DMS153 treated with DMSO at 0.1 percent for 48 hours (cell line): ENCODE measurements around the gene KLHL3.
"Not testable (repeated sequence)": the region's sequence is repeated elsewhere in the genome, so short reads cannot be mapped to it uniquely, and the experiment has no call there.

Source experiments
- DNase-seq: peaks from one replicate; lab custom pipeline; 2025; ENCODE audit not compliant: unreplicated experiment; lab: John Stamatoyannopoulos, UW

The KLHL3 gene

DNA sequence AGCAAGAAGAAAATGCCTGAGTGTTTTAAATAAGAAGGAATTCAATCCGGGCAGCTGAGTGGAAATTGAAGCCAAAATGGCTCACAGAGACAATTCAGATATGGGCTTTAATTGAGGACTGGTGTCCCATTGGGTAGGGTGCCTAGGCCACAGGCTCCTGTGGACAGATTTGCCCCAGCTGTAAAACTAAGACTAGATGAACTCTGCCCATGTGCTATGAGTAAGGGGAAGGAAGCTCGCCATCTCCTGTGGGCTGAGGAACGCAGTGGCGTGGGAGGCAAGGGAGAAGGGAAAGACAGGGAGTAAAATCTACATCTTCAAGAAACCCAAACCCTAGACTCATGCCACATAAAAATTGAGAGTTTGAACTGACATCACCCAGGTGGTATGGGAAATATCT, 66.1 kb downstream of the KLHL3 start:
- no peak for DNase-seq

- DNase-seq = no peak
Observed at GRCh38 chr5:137668637-137669036, 67.3 kb downstream of the KLHL3 start.

DNA sequence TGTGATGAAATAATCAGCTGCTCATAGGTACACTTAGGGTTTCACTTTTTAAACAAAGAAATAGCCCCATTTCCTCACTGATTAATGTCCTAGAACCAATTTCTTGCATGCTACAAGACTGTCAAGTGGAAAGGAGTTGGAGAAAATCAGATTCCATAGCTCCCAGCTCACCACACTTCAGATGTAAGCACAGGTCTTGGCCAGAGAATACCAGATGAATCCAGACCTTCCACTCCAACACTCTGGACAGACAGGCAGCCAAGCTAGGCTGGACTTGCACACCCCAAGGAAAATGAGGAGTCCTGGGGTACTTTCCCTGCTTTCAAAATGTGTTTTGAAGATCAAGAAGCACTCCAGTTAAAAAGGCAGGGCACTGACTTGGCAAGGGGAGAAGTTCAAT, 68.5 kb downstream of the KLHL3 start:
- no peak for DNase-seq

DNA sequence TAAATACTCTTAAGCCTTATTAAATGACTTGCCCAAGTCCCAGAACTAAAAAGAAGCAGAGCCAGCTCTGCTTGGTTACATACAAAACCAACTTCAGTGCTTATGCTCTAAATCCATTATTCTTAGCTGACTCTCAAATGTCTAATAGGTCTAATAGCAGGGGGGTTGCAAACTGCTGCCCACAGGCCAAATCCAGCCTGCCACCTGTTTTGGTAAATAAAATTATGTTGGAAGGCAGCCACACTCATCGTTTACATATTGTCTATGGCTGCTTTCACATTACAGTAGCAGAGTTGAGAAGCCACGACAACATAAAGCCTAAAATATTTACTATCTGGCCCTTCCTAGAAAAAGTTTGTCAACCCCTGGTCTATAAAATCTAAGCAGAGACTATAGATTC, 69.0 kb downstream of the KLHL3 start:
- no peak for DNase-seq

DNA sequence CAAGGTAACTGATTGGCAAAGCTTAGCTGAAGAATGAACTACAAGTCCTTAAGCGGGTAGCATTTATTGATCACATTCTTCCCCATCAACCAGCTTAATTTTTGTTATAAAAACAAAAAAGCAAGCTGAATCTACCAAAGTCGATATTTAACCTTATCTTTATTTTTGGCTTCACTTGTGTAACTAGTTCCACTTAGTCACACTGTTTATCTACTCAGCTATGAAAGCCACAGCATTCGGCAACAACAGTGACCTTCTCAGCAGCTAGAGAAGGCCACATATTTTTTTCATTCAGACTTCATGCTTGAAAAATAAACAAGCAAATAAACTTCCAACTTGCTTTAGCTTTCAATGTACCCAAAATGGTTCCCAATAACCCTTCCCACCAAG, 69.4 kb downstream of the KLHL3 start:
- no peak for DNase-seq

GRCh38 chr5:137665678-137666460, 70.0 kb downstream of the KLHL3 start:
- DNase-seq = no peak

DNA sequence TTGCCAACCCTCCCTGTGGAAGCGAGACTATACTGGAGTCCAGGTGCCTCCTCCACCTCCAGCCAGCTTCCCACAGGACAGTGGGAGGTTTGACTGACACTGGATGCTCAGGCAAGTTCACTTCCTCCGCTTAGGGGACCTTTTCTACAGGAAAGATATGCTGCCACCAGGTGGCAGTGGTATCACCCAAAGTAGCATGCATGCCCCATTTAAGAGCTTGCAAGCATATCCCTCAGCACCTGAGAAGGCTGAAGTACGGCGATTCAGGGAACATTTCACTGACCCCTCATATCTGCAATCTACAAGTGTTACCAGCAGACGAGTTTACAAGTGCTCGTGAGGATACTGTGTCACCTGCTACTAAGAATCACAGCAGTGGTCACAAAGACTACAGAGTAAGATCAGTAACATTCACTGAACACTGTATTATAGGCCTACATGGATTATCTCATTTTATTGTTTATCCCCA, 75.5 kb downstream of the KLHL3 start:
- peak; percentile 10 for DNase-seq

DNA sequence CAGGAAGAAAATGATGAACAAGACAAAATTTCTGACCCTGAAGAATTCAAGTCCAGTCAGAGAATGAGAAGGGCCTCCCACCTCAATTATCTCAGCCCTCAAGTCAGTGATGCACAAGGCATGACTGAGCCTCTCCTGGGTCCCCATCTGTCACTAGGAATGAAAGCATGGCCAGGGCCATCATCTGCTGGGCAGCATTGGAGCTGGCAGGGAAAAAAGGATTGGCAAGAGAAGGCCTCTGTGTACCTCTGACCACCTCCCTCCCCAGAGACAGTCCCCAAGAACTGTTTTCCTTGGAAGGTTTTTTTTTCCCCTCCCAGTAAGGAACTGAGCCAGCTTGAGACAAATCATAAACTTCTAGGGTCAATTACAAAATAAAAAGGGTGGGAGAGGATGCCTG, 76.7 kb downstream of the KLHL3 start:
- no peak for DNase-seq

DNA sequence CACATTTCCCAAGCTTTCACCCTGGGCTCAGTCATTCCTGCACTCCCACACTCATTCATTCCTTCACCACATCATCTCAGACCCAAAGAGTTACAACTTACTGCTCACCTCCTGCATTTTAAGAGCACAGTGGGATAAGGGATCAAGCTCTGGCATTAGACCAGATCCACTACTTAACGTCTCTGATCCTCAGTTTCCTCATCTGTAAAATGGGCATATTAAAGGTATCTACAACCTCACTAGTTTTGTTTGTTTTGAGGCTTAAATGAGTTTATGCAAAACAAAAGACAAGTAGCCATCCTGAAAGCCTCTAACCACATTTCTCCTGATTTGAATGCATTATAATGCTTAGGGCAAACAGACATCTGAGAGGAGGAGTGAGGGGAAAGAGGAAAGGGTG, 77.6 kb downstream of the KLHL3 start:
- DNase-seq = no peak

- no peak for DNase-seq
Observed at GRCh38 chr5:137657073-137657472, 78.8 kb downstream of the KLHL3 start.

DNA sequence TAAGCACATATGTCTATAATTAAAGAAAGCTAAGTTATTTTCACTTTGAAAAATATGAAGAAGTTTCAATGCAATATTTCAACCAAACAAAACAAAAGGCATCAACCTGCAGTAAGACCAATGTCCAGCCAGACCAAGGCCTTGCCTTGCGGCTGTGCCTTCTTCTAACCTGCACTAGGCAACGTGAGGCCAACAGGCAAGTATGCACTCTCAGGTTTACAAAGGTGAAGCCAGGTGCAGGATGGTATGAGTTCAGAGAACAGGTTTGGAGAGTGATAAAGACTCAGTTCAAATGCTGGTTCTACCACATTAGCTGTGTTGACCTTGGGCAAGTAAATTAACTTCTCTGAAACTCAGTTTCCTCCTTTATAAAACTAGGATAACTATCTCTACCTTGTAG, 79.3 kb downstream of the KLHL3 start:
- no peak for DNase-seq

- DNase-seq = no peak
Observed at GRCh38 chr5:137651022-137651421, 84.9 kb downstream of the KLHL3 start.

- DNase-seq = no peak
Observed at GRCh38 chr5:137649228-137649935, 86.5 kb downstream of the KLHL3 start.

DNA sequence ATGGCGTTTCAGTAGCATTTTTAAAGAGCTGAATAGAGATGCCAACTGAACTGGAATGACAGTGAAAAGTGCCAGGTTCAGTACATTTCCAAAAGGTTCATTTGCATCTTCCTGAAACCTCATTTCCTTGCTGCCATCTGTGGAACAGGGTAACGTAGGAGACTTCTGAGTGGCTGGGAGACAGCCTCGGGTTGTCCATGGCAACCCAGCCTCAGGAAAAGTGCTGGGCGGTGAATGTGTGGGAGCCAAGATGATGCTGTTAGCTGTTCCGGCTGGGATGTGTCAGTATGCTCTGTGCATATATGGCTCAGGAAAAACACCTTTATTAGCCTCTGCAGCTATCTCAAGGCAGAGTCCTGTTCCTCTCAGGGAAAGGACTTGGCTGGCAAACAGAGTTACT, 87.5 kb downstream of the KLHL3 start:
- DNase-seq = no peak

DNA sequence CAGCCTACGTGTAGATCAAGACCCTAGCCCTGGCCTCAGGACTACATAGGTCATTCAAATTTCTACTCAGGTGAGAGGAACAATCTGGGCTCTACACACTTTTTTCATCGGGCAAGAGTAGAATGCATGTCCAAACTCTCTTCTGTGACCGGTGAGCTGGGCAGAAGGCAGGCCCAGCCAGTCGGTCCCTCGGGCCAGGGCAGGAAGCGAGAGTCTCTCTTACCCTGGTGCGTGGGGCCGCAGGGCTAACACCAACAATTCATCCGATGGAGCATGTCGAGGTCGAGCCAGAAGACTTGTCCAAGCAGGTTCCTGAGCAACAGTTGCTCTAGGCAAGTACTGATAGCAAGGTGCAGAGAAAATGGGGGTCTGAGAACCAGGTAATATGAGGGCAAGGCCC, 88.5 kb downstream of the KLHL3 start:
- no peak for DNase-seq

GRCh38 chr5:137646761-137647160, 89.1 kb downstream of the KLHL3 start:
- no peak for DNase-seq

- DNase-seq = not testable (repeated sequence)
Observed at GRCh38 chr5:137643081-137643480, 92.8 kb downstream of the KLHL3 start.

DNA sequence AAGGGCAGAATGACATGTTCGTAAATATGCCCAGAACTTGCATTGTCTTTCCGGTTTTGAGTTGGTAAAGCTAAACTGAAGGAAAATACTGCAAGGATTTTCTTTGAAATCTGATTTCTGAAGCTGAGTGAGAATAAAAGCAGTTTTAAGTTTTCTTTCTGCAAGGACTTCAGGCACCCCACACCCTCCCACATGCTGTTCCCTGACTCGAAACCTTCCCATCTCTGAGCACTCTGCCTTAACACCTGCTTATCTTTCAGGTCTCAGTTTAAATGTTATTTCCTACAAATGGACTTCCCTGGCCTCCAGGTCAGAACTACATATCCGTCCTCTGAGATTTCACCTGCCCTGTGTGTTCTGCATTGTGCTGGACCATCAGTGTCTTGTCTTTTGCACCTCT, 93.8 kb downstream of the KLHL3 start:
- no peak for DNase-seq

- no peak for DNase-seq
Observed at GRCh38 chr5:137641148-137641547, 94.7 kb downstream of the KLHL3 start.

GRCh38 chr5:137639645-137640044, 96.2 kb downstream of the KLHL3 start:
- no peak for DNase-seq

DNA sequence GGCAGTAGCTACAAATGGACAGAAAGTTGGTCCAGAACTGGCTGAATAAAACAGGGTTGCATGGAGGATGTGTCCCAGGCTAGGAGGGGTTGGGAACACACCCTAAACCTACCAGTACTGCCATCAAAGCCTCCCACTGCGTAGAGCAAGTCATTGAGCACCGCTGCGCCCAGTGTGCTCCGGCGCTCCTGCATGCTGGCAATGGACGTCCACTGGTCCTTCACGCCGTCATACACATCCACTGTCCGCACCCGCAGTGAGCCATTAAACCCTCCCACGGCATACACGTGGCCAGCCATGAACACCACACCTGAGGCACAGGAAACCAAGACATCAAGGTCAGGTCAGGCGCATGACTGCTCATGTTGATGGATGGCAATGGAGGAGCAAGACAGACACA, 97.0 kb downstream of the KLHL3 start:
- DNase-seq = no peak

- no peak for DNase-seq
Observed at GRCh38 chr5:137636830-137637714, 98.8 kb downstream of the KLHL3 start.
